PFSK-1 (cell line): ENCODE results near the gene TMEM59.

Experiments
- FOXP2 ChIP-seq: optimal IDR thresholded peaks from 2 replicates; pipeline ENCODE3; 2011; ENCODE audit warnings: borderline replicate concordance, control low read depth, inconsistent platforms; ENCODE audit not compliant: insufficient read depth; ENCODE audit errors: extremely low read length, extremely low read depth
- POLR2AphosphoS5 ChIP-seq: IDR thresholded peaks from 2 replicates; pipeline ENCODE4 v1.6.1; 2012; ENCODE audit warnings: low read depth, mild to moderate bottlenecking, control low read depth, low read length, moderate library complexity
- SIN3A ChIP-seq: IDR thresholded peaks from 2 replicates; pipeline ENCODE4 v1.6.1; 2012; ENCODE audit warnings: mild to moderate bottlenecking, low read length, moderate library complexity, borderline replicate concordance; ENCODE audit not compliant: insufficient read depth
- TAF1 ChIP-seq: IDR thresholded peaks from 2 replicates; pipeline ENCODE4 v1.6.1; 2012; ENCODE audit warnings: low read length, control low read depth, borderline replicate concordance; ENCODE audit not compliant: insufficient read depth
- TF ChIP-seq, protein P1 (sequence below), 2 experiments: IDR thresholded peaks; 2 replicates each; pipeline versions ENCODE4 v1.6.1 to v1.8.0; 2011 to 2012; ENCODE audit warnings: low read depth in 2 of 2, low read length in 2 of 2, control low read depth in 1 of 2, inconsistent platforms in 1 of 2, mild to moderate bottlenecking in 1 of 2, moderate library complexity in 1 of 2; ENCODE audit not compliant: insufficient read depth in 1 of 2

The TMEM59 gene

DNA sequence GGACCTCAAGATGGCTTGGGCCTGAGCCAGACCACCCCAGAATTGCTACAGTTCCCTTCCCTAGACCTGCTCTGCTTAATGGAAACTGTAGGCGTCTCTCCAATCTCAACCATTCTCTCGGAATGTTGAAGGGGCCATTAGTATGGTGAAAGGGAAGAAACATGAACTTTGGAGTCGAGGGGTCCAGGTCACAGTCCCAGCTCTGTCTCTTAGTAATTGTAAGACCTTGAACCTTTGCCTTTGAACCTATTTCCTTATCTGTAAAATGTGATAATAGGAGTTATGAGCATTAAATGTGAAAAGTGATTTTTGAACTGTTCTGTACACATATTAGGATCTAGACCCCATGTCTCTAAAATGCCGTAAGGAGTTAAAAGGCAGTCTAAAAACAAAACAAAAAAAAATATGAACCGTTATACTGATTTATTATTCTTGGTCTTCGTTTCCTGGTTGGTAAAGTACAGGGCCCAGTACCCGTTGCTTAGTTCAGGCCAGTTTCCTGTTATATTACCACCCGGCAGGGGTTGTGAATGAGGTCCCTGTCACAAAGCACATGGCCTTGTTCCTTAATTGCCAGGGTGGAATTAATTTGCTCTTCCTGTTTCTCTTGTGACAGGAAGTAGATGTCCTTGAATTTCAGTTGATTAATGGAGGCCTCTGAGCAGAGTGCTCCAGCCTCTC lies 42.7 kb upstream of the TMEM59 start:
- TF ChIP-seq TAF1 = no peak

DNA sequence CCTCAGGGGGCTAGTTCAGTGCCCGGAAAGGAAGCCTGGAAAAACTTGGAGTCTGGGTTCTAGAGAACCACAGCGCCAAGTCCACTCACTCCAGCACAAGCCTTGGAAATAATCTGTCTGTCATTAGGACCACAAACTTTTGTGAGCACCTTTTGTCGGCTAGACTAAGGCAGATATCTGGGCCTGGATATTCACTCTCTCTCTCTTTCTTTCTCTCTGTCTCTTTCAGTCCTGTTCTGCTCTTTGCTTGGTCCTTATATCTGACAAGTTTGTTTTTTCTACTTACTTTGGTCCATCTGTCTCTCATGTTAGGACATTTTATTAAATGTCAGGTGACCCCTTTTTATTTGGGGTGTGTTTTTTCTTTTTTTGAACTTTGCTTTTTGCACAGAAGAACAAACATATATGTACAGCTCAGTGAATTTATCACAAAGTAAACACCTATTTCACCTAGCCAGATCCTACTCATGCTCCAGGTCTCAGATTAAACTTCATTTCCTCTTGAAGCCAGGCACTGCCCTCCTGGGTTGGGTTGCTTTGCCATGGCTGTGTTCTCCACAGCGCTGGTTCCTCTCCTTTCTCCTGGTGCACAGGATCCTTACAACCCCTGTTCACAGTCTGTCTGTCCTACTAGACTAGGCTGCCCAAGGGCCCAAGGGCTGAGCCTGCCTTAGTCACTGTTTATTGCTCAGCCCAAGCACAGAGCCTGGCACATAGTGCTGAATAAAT lies 41.2 kb upstream of the TMEM59 start:
- TF ChIP-seq POLR2AphosphoS5 = no peak
- no peak for TF ChIP-seq TAF1

DNA sequence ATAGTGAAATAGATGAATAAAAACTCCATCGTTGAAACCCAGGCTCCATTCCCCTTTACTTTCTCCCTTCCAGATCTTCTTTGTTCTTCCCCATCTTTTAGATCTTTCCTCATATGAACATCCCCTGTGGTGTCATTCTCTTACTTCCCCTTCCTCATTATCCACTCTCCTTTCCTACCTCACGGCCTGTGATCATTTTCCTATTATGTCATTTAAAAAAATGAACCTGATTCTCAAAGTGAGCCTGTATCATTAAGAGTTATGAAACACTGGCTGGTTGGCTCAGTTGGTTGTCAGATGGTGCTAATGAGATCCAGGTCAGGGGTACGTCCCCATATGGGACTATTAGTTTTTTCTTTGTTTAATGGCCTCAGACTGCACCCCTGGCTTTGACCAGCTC lies 38.7 kb upstream of the TMEM59 start:
- no peak for TF ChIP-seq TAF1
- no peak for TF ChIP-seq POLR2AphosphoS5
- no peak for TF ChIP-seq SIN3A
- no peak for TF ChIP-seq FOXP2
- TF ChIP-seq, protein P1, sequence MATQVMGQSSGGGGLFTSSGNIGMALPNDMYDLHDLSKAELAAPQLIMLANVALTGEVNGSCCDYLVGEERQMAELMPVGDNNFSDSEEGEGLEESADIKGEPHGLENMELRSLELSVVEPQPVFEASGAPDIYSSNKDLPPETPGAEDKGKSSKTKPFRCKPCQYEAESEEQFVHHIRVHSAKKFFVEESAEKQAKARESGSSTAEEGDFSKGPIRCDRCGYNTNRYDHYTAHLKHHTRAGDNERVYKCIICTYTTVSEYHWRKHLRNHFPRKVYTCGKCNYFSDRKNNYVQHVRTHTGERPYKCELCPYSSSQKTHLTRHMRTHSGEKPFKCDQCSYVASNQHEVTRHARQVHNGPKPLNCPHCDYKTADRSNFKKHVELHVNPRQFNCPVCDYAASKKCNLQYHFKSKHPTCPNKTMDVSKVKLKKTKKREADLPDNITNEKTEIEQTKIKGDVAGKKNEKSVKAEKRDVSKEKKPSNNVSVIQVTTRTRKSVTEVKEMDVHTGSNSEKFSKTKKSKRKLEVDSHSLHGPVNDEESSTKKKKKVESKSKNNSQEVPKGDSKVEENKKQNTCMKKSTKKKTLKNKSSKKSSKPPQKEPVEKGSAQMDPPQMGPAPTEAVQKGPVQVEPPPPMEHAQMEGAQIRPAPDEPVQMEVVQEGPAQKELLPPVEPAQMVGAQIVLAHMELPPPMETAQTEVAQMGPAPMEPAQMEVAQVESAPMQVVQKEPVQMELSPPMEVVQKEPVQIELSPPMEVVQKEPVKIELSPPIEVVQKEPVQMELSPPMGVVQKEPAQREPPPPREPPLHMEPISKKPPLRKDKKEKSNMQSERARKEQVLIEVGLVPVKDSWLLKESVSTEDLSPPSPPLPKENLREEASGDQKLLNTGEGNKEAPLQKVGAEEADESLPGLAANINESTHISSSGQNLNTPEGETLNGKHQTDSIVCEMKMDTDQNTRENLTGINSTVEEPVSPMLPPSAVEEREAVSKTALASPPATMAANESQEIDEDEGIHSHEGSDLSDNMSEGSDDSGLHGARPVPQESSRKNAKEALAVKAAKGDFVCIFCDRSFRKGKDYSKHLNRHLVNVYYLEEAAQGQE (IDR thresholded peaks at IDR 0.05; ENCODE audit: insufficient read depth in 1 of 2, low read depth in 2 of 2, low read length in 2 of 2) = no peak

DNA sequence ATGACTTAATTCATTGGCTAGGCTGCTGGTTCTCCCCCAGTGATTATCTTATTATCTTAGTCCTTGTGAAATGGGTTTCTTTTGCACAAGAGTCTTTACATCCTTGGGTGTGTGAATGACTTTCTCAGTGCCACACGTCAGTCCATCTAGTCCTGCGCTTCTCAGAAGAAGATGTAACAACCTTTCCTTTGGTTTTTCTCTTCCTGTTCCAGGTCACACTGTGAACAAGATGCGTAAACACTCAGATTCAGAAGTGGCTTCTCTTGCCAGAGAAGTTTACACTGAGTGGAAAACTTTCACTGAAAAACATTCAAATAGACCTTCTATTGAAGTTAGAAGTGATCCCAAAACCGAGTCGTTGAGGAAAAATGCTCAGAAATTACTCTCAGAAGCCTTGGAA lies 35.4 kb upstream of the TMEM59 start:
- TF ChIP-seq, protein P1 (IDR thresholded peaks at IDR 0.05; ENCODE audit: insufficient read depth in 1 of 2, low read depth in 2 of 2, low read length in 2 of 2) = no peak
- TF ChIP-seq POLR2AphosphoS5 = no peak
- TF ChIP-seq TAF1 = no peak
- no peak for TF ChIP-seq FOXP2
- no peak for TF ChIP-seq SIN3A

DNA sequence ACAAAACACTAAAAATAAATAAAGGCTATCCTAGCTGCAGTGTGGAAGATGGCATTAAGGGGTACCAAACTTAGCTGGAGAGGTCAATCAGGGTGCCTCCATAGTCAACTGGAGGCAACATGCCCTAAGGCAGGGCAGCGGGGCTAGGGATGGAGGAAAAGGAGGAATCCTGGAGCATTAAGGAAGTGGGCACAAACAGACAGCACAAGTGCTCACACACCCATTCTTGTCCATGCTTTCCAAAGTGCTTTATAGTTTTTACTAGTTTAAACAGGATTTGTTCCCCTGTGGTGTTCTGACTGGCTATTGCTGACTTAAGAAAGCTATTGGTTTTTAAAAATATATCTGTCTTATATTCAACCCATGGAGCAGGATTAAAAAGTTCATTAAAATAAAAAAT lies 33.8 kb upstream of the TMEM59 start:
- TF ChIP-seq TAF1 (no peak), POLR2AphosphoS5 (no peak), SIN3A (no peak), FOXP2 (no peak)
- TF ChIP-seq, protein P1 (IDR thresholded peaks at IDR 0.05; ENCODE audit: insufficient read depth in 1 of 2, low read depth in 2 of 2, low read length in 2 of 2) = no peak

DNA sequence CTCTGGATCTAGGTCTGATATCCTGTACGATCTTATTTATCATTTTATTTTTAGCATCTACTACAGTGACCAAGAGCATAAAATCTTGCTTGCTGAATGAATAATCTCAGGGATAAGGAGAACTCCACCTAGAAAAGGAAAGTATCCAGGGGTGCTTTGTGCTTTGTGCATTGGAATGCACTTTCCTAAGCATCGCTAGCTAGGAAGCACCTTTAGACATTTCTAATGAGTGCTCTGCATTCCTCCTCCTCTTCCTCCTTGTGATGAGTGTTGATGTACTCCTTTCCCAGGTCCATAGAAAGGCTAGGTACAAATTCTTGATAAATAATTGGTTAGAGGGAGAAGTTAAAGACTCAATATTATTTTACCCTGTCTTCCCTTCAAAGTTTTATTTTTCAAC lies 31.8 kb upstream of the TMEM59 start:
- TF ChIP-seq SIN3A (no peak), TAF1 (no peak), POLR2AphosphoS5 (no peak), FOXP2 (no peak)
- TF ChIP-seq, protein P1 (IDR thresholded peaks at IDR 0.05; ENCODE audit: insufficient read depth in 1 of 2, low read depth in 2 of 2, low read length in 2 of 2) = no peak
